SU-DHL-6 (cell line): ENCODE data around the gene MROH7.

Experiments used
- EZH2phosphoT487 ChIP-seq: fragments of 200-600 bp; sonication (generic), shearing (Covaris generic); conservative IDR thresholded peaks from 2 replicates; pipeline ENCODE4 v1.6.1; 2018; ENCODE audit warnings: mild to moderate bottlenecking, antibody characterized with exemption, low read length, moderate library complexity, mixed read lengths
- TF ChIP-seq, protein P1 (sequence below): fragments of 200-600 bp; sonication (generic); IDR thresholded peaks from one replicate; pipeline ENCODE4 v1.5.1; 2017; ENCODE audit warnings: antibody characterized with exemption, mild to moderate bottlenecking, low read length, moderate library complexity; ENCODE audit not compliant: insufficient read depth, poor library complexity, severe bottlenecking

DNA sequence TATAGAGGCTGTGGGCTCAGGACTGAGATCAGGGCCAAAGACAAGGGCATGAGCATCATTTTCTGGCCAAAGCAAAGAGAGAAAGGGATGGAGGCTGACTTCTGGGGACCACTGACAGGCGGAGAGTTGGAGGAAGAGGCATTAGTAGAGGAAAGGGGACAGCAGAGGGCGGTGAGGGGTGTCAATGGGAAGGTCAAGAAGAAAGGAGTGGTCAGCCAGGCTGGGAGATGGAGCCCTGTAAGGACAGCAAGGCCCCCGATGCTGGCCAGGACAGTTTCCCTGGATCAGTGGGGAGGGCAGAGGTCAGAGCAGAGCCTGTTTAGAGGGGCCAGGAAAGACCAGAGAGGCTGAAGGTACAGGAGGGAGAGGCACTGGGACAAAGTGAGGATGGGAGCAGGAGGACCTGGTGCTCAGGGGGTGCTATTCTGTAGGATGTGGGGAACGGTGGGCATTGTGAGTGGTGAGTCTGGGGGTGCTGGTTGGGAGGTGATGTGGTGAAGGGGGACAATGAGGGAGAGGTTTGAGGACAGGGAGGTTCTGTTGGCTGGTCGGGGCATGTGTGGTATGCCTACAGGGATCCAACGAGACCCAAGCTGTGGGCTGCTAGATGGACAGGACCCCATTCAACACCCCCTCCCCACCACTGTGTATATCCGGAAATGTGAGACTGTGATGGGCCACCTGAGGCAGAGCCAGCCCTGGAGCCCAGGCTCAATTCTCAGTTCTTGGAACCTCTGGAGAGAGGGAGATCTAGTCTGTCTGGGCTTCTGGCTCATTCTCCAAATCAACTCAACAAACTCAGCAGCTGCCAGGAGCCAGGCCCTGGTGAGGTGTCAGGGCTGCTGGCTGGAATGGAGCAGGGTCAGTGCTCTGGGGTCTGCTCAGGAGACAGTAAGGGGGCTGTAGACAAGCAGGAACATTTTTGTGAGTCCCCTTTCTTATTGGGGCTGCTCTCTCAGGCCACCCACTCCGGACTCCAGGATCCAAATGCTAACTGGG is 16.8 kb upstream of the MROH7 start:
- TF ChIP-seq, protein P1, sequence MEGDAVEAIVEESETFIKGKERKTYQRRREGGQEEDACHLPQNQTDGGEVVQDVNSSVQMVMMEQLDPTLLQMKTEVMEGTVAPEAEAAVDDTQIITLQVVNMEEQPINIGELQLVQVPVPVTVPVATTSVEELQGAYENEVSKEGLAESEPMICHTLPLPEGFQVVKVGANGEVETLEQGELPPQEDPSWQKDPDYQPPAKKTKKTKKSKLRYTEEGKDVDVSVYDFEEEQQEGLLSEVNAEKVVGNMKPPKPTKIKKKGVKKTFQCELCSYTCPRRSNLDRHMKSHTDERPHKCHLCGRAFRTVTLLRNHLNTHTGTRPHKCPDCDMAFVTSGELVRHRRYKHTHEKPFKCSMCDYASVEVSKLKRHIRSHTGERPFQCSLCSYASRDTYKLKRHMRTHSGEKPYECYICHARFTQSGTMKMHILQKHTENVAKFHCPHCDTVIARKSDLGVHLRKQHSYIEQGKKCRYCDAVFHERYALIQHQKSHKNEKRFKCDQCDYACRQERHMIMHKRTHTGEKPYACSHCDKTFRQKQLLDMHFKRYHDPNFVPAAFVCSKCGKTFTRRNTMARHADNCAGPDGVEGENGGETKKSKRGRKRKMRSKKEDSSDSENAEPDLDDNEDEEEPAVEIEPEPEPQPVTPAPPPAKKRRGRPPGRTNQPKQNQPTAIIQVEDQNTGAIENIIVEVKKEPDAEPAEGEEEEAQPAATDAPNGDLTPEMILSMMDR = no peak
- no peak for TF ChIP-seq EZH2phosphoT487
